ENCODE data around the gene RNF130.

Gene RNF130

GRCh38 chr5:180074462-180074861 lies 2.9 kb upstream of the RNF130 start:
- Histone ChIP-seq H3K9me3 (no peaks in the 10 kb centered on the region), H3K36me3 (no peaks in the 10 kb centered on the region), H3K4me3 (no peak overlapping the region), H3K27me3 (peaks cover 0 to 4% of the 10 kb centered on the region in 2 donors), H3K27ac (no peak overlapping the region), H3K4me1 (peaks cover 0 to 18% (median 14%) of the 10 kb centered on the region in 4 donors)
- no peak for DNase-seq
- no peak for TF ChIP-seq CTCF (IDR thresholded peaks at IDR 0.05)
- intact Hi-C loops (cut with DNase I; ENCODE audit: low total_unique reads) = loop anchor here (5.0 to 10.0 kb wide), 2 partner anchors 167 to 1190 kb away; partner anchors contain the start of genes TBC1D9B and TRIM52

- TF ChIP-seq CTCF (IDR thresholded peaks at IDR 0.05) = no peak
- no peak for DNase-seq
- peaks cover 0 to 22% (median 16%) of the 10 kb centered on the region in 4 donors for H3K4me1 ChIP-seq
- H3K4me3 ChIP-seq = peak overlapping the region; percentile 96 to 97
- H3K27ac ChIP-seq = peak overlapping the region; percentile 93 to 99
- intact Hi-C loops (cut with DNase I; ENCODE audit: low total_unique reads) = loop anchor here (5.0 to 10.0 kb wide), 2 partner anchors 165 to 1192 kb away; partner anchors contain the start of genes TBC1D9B and TRIM52
- no peaks in the 10 kb centered on the region for H3K9me3 ChIP-seq
- H3K36me3 ChIP-seq = no peaks in the 10 kb centered on the region
- H3K27me3 ChIP-seq = no peaks in the 10 kb centered on the region
Observed at GRCh38 chr5:180072556-180072955, 997 bp upstream of the RNF130 start.

- no peak for TF ChIP-seq CTCF (IDR thresholded peaks at IDR 0.05)
- intact Hi-C loops (cut with DNase I; ENCODE audit: low total_unique reads) = loop anchor here (5.0 to 10.0 kb wide), 2 partner anchors 165 to 1193 kb away; partner anchors contain the start of genes TBC1D9B and TRIM52
- Histone ChIP-seq H3K4me1 (peaks cover 0 to 22% (median 16%) of the 10 kb centered on the region in 4 donors), H3K27ac (peak overlapping the region; percentile 93 to 99), H3K36me3 (no peaks in the 10 kb centered on the region), H3K27me3 (no peaks in the 10 kb centered on the region), H3K4me3 (peak overlapping the region; percentile 96 to 97), H3K9me3 (no peaks in the 10 kb centered on the region)
- no peak for DNase-seq
Observed at GRCh38 chr5:180072256-180072548, 643 bp upstream of the RNF130 start.

GRCh38 chr5:180070756-180071530 lies 616 bp downstream of the RNF130 start:
- H3K9me3 ChIP-seq = no peaks in the 10 kb centered on the region
- intact Hi-C loops (cut with DNase I; ENCODE audit: low total_unique reads) = loop anchor here (5.0 to 10.0 kb wide), 2 partner anchors 164 to 1194 kb away; partner anchors contain the start of genes TBC1D9B and TRIM52
- peak overlapping the region; percentile 93 to 99 for H3K27ac ChIP-seq
- H3K4me3 ChIP-seq = peak overlapping the region; percentile 96 to 97
- peaks cover 0 to 22% (median 16%) of the 10 kb centered on the region in 4 donors for H3K4me1 ChIP-seq
- DNase-seq = peak; percentile 51 to 71
- no peaks in the 10 kb centered on the region for H3K36me3 ChIP-seq
- H3K27me3 ChIP-seq = no peaks in the 10 kb centered on the region
- TF ChIP-seq CTCF (IDR thresholded peaks at IDR 0.05) = no peak

GRCh38 chr5:180069589-180070247 lies 1.8 kb downstream of the RNF130 start:
- DNase-seq = peak in 1 of 2 donors; percentile 70
- TF ChIP-seq CTCF (IDR thresholded peaks at IDR 0.05) = no peak
- Histone ChIP-seq H3K4me1 (peaks cover 0 to 22% (median 16%) of the 10 kb centered on the region in 4 donors), H3K36me3 (no peaks in the 10 kb centered on the region), H3K4me3 (peak overlapping the region in 1 of 2 donors; percentile 97), H3K27ac (peak overlapping the region in 1 of 2 donors; percentile 93), H3K27me3 (no peaks in the 10 kb centered on the region), H3K9me3 (no peaks in the 10 kb centered on the region)
- intact Hi-C loops (cut with DNase I; ENCODE audit: low total_unique reads) = loop anchor here (5.0 to 10.0 kb wide), 2 partner anchors 162 to 1195 kb away; partner anchors contain the start of genes TBC1D9B and TRIM52

Data from tibial artery (tissue), 4 donors.